AG04450 (cell line): Measurements from ENCODE around the gene MRPL28. TPM values are rescaled to one million over a fixed set of nuclear protein-coding genes. Genes with fewer than 3 reads are reported as not detected.

ENCODE experiments used
- CTCF ChIA-PET: fragments of 300-600, 350-600 bp; formaldehyde crosslinking; extraction: SDS; loops from one replicate; lab custom pipeline; 2022; ENCODE audit warnings: antibody characterized with exemption, inconsistent platforms; lab: Charles Lee
- POLR2A ChIA-PET: fragments of 350-600 bp; formaldehyde crosslinking; extraction: SDS; loops from one replicate; lab custom pipeline; 2021; ENCODE audit warnings: antibody characterized with exemption, inconsistent platforms; lab: Yijun Ruan, JAX
- DNase-seq: peaks from one replicate; pipeline ENCODE4 v3.0.0-alpha.2; 2011; ENCODE audit warnings: low read depth, low spot score
- H3K27ac ChIP-seq: one replicate; pipeline ENCODE4 v1.5.1; 2012; ENCODE audit warnings: low read depth, low read length, control low read depth
- H3K27me3 ChIP-seq: one replicate; pipeline ENCODE4 v1.6.0; 2012; ENCODE audit warnings: low read length; ENCODE audit not compliant: control insufficient read depth, insufficient read depth
- H3K4me3 ChIP-seq: 2 replicates; pipeline ENCODE4 v1.5.1; 2011; ENCODE audit warnings: mild to moderate bottlenecking, low read depth, low read length, control low read depth
- H3K9me3 ChIP-seq: 2 replicates; pipeline ENCODE4 v1.5.1; 2012; ENCODE audit warnings: low read length; ENCODE audit not compliant: control insufficient read depth, insufficient read depth
- CTCF ChIP-seq: IDR thresholded peaks from 2 replicates; pipeline ENCODE4 v1.5.1; 2011; ENCODE audit warnings: low read depth, low read length, control low read depth, inconsistent platforms
- polyA plus RNA-seq: library from polyadenylated mRNA; depleted of rRNA; stranded (reverse); fragments of >200 nt; gene quantifications from 2 replicates; pipeline ENCODE4 v1.2.3, GENCODE V29; 2011

The MRPL28 gene
- polyA plus RNA-seq, 1 experiment = 144 TPM

- no peaks in the 10 kb centered on the region; the same call in 1 of the 2 replicates for H3K9me3 ChIP-seq
- H3K27ac ChIP-seq = no peak overlapping the region
- DNase-seq = no peak
- TF ChIP-seq CTCF = no peak
- POLR2A ChIA-PET = interaction anchor here (0.6 to 1.0 kb wide), 3 partner anchors 17 to 242 kb away, joined by 3 to 4 read pairs (median 4); partner anchors contain the start of gene MRPL28
- CTCF ChIA-PET = interaction anchor here (0.6 to 1.5 kb wide), 13 partner anchors 9 to 275 kb away, joined by 3 to 13 read pairs (median 4); partner anchors contain the start of gene LUC7L
- H3K4me3 ChIP-seq = peak overlapping the region; percentile 44
- no peaks in the 10 kb centered on the region for H3K27me3 ChIP-seq
Observed at GRCh38 chr16:353404-354290, 16.7 kb downstream of the MRPL28 start.

GRCh38 chr16:352547-353403 lies 17.6 kb downstream of the MRPL28 start, which contains the start of gene AXIN1:
Gene AXIN1 (minus strand): TSS chr16:352723. CDS start chr16:347025, 5,698 bp downstream.
- peak; percentile 61 for DNase-seq
- peak within 1 kb of the TSS; percentile 72 for H3K4me3 ChIP-seq
- H3K27ac ChIP-seq = no peak within 1 kb of the TSS
- H3K27me3 ChIP-seq = no peaks in the 10 kb centered on the region
- POLR2A ChIA-PET = interaction anchor here (0.6 to 1.0 kb wide), 5 partner anchors 18 to 241 kb away, joined by 3 to 4 read pairs (median 3); partner anchors contain the start of gene MRPL28
- CTCF ChIA-PET = interaction anchor here (0.6 to 1.5 kb wide), 15 partner anchors 10 to 274 kb away, joined by 3 to 13 read pairs (median 4); partner anchors contain the start of gene LUC7L
- H3K9me3 ChIP-seq = no peaks in the 10 kb centered on the region; the same call in 1 of the 2 replicates
- peak; percentile 32; the same call in 1 of the 2 replicates for TF ChIP-seq CTCF

GRCh38 chr16:351804-352520 lies 18.4 kb downstream of the MRPL28 start:
- CTCF ChIA-PET = interaction anchor here (0.6 to 1.3 kb wide), 5 partner anchors 15 to 256 kb away, joined by 3 to 4 read pairs (median 3); no protein-coding TSS in a partner anchor
- POLR2A ChIA-PET = interaction anchor here (0.6 to 1.0 kb wide), 7 partner anchors 10 to 240 kb away, joined by 3 to 4 read pairs (median 3); partner anchors contain the start of genes LUC7L and MRPL28
- Histone ChIP-seq H3K27me3 (no peaks in the 10 kb centered on the region), H3K9me3 (no peaks in the 10 kb centered on the region; the same call in 1 of the 2 replicates), H3K4me3 (peak overlapping the region; percentile 72), H3K27ac (no peak overlapping the region)
- no peak for TF ChIP-seq CTCF
- DNase-seq = no peak

- no peaks in the 10 kb centered on the region for H3K27me3 ChIP-seq
- CTCF ChIA-PET = no interaction called here
- no peak overlapping the region for H3K4me3 ChIP-seq
- POLR2A ChIA-PET = no interaction called here
- DNase-seq = no peak
- no peak for TF ChIP-seq CTCF
- no peak overlapping the region for H3K27ac ChIP-seq
- no peaks in the 10 kb centered on the region; the same call in 1 of the 2 replicates for H3K9me3 ChIP-seq
Observed at GRCh38 chr16:350203-350602, 20.1 kb downstream of the MRPL28 start.
